ENCODE measurements around the gene ZNF417.
"Not testable (repeated sequence)": the region's sequence is repeated elsewhere in the genome, so short reads cannot be mapped to it uniquely, and the experiment has no call there.

DNA sequence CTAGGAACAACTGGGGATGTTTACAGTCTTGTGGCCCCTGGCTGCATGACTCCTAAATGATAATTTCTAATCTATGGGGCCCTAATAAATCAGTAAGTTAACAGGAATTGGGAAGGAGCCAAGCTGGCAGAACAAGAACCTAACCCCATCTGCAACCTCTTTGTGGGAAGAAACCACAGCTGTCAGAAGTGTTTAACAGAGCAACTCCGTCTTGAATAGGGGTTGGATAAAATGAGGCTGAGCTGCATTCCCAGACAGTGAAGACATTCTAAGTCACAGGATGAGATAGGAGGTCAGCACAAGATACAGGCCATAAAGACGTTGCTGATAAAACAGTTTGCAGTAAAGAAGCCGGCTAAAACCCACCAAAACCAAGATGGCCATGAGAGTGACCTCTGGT lies 25.7 kb downstream of the ZNF417 start:
- not testable (repeated sequence) for TF ChIP-seq POLR2A (IDR thresholded peaks at IDR 0.05)
- TF ChIP-seq, protein P1, sequence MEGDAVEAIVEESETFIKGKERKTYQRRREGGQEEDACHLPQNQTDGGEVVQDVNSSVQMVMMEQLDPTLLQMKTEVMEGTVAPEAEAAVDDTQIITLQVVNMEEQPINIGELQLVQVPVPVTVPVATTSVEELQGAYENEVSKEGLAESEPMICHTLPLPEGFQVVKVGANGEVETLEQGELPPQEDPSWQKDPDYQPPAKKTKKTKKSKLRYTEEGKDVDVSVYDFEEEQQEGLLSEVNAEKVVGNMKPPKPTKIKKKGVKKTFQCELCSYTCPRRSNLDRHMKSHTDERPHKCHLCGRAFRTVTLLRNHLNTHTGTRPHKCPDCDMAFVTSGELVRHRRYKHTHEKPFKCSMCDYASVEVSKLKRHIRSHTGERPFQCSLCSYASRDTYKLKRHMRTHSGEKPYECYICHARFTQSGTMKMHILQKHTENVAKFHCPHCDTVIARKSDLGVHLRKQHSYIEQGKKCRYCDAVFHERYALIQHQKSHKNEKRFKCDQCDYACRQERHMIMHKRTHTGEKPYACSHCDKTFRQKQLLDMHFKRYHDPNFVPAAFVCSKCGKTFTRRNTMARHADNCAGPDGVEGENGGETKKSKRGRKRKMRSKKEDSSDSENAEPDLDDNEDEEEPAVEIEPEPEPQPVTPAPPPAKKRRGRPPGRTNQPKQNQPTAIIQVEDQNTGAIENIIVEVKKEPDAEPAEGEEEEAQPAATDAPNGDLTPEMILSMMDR (IDR thresholded peaks at IDR 0.05): not testable (repeated sequence)

All from testis (tissue), 2 donors.